GM18519 (cell line): ENCODE measurements around the gene SRRD.
"Not testable (repeated sequence)": the region's sequence is repeated elsewhere in the genome, so short reads cannot be mapped to it uniquely, and the experiment has no call there.

Source experiments
- ATAC-seq: cut with Tn5 transposase; IDR thresholded peaks from one replicate; pipeline ENCODE4 v1.9.1; 2021; ENCODE audit warnings: mild to moderate bottlenecking, moderate library complexity; ENCODE audit not compliant: unreplicated experiment, low FRiP score

The SRRD gene

GRCh38 chr22:26514419-26515161 lies 30.9 kb downstream of the SRRD start:
- no peak for ATAC-seq

- no peak for ATAC-seq
Observed at GRCh38 chr22:26515931-26516330, 32.3 kb downstream of the SRRD start.

- ATAC-seq: no peak
Observed at GRCh38 chr22:26516503-26516902, 32.8 kb downstream of the SRRD start.

- no peak for ATAC-seq
Observed at GRCh38 chr22:26517429-26517828, 33.8 kb downstream of the SRRD start.

- no peak for ATAC-seq
Observed at GRCh38 chr22:26522012-26522411, 38.3 kb downstream of the SRRD start.

GRCh38 chr22:26522592-26522991 lies 38.9 kb downstream of the SRRD start:
- no peak for ATAC-seq

- ATAC-seq: no peak
Observed at GRCh38 chr22:26524870-26525269, 41.2 kb downstream of the SRRD start.

- no peak for ATAC-seq
Observed at GRCh38 chr22:26525946-26526564, 42.4 kb downstream of the SRRD start.

- no peak for ATAC-seq
Observed at GRCh38 chr22:26527167-26527566, 43.5 kb downstream of the SRRD start.

GRCh38 chr22:26527574-26528465 lies 44.1 kb downstream of the SRRD start:
- no peak for ATAC-seq

- not testable (repeated sequence) for ATAC-seq
Observed at GRCh38 chr22:26528518-26528917, 44.8 kb downstream of the SRRD start.

- no peak for ATAC-seq
Observed at GRCh38 chr22:26529345-26529744, 45.7 kb downstream of the SRRD start.

- no peak for ATAC-seq
Observed at GRCh38 chr22:26534171-26534855, 50.6 kb downstream of the SRRD start.

- no peak for ATAC-seq
Observed at GRCh38 chr22:26534874-26535602, 51.4 kb downstream of the SRRD start.

GRCh38 chr22:26535603-26535908 lies 51.9 kb downstream of the SRRD start:
- ATAC-seq: no peak

GRCh38 chr22:26536056-26536761 lies 52.5 kb downstream of the SRRD start:
- no peak for ATAC-seq

- ATAC-seq: no peak
Observed at GRCh38 chr22:26536762-26537134, 53.1 kb downstream of the SRRD start.

- ATAC-seq: no peak
Observed at GRCh38 chr22:26540119-26540518, 56.4 kb downstream of the SRRD start.

GRCh38 chr22:26541167-26541819 lies 57.6 kb downstream of the SRRD start:
- no peak for ATAC-seq
